Stimulated activated naive CD8-positive, alpha-beta T cell treated with anti-CD3 and anti-CD28 coated beads, Interleukin-15, amount 100 ng/mL, for 72 hours (primary cell): Measurements from ENCODE around the gene CBX2.
"Not testable (repeated sequence)": the region's sequence is repeated elsewhere in the genome, so short reads cannot be mapped to it uniquely, and the experiment has no call there.

Source experiments
- ATAC-seq: fragments of 150-1000 bp; cut with Tn5 transposase; 2 replicates; pipeline ENCODE4 v1.10.0; 2021; ENCODE audit warnings: mild to moderate bottlenecking, moderate library complexity
- DNase-seq, 2 donors: peaks; one replicate each; pipeline ENCODE4 v3.0.0; 2021 to 2022
- H3K27ac Mint-ChIP-seq, 2 donors: one replicate each; pipeline ENCODE4 v1.8.0; 2022; ENCODE audit warnings: mild to moderate bottlenecking in 2 of 2, mixed read lengths in 2 of 2, moderate library complexity in 2 of 2
- H3K27me3 Mint-ChIP-seq: one replicate; pipeline ENCODE4 v1.8.0; 2022; ENCODE audit warnings: mixed read lengths
- H3K4me1 Mint-ChIP-seq: one replicate; pipeline ENCODE4 v1.8.0; 2022; ENCODE audit warnings: mild to moderate bottlenecking, mixed read lengths
- H3K4me3 Mint-ChIP-seq, 2 donors: one replicate each; pipeline ENCODE4 v1.8.0; 2022; ENCODE audit warnings: mild to moderate bottlenecking in 2 of 2, mixed read lengths in 2 of 2, moderate library complexity in 1 of 2
- H3K9me3 Mint-ChIP-seq, 2 donors: one replicate each; pipeline ENCODE4 v1.8.0; 2022; ENCODE audit warnings: mixed read lengths in 2 of 2

Gene CBX2

GRCh38 chr17:79750650-79751545, 27.1 kb upstream of the CBX2 start:
- DNase-seq (no peak), ATAC-seq (no peak)
- Mint-ChIP-seq H3K4me1 (peaks cover 27% of the 10 kb centered on the region), H3K27me3 (peaks cover 63% of the 10 kb centered on the region), H3K9me3 (no peaks in the 10 kb centered on the region), H3K4me3 (no peak overlapping the region), H3K27ac (no peak overlapping the region)

- peaks cover 53% of the 10 kb centered on the region for H3K27me3 Mint-ChIP-seq
- DNase-seq = peak in 1 of 2 donors; percentile 35
- no peak overlapping the region for H3K27ac Mint-ChIP-seq
- no peaks in the 10 kb centered on the region for H3K9me3 Mint-ChIP-seq
- no peak overlapping the region for H3K4me3 Mint-ChIP-seq
- peak; percentile 74 for ATAC-seq
- H3K4me1 Mint-ChIP-seq = peaks cover 14% of the 10 kb centered on the region
Measured at GRCh38 chr17:79752175-79752574, 25.8 kb upstream of the CBX2 start.

GRCh38 chr17:79754370-79754769, 23.6 kb upstream of the CBX2 start:
- H3K4me3 Mint-ChIP-seq = no peak overlapping the region
- H3K27ac Mint-ChIP-seq = no peak overlapping the region
- H3K4me1 Mint-ChIP-seq = peaks cover 4% of the 10 kb centered on the region
- DNase-seq (no peak), ATAC-seq (no peak)
- peaks cover 46% of the 10 kb centered on the region for H3K27me3 Mint-ChIP-seq
- H3K9me3 Mint-ChIP-seq = no peaks in the 10 kb centered on the region

GRCh38 chr17:79754903-79755302, 23.0 kb upstream of the CBX2 start:
- peaks cover 41% of the 10 kb centered on the region for H3K27me3 Mint-ChIP-seq
- DNase-seq, ATAC-seq, H3K27ac Mint-ChIP-seq, H3K9me3 Mint-ChIP-seq, H3K4me1 Mint-ChIP-seq, H3K4me3 Mint-ChIP-seq: not testable (repeated sequence)

- peaks cover 4% of the 10 kb centered on the region for H3K4me1 Mint-ChIP-seq
- no peak overlapping the region for H3K27ac Mint-ChIP-seq
- H3K9me3 Mint-ChIP-seq = no peaks in the 10 kb centered on the region
- H3K4me3 Mint-ChIP-seq = no peak overlapping the region
- no peak for DNase-seq
- no peak for ATAC-seq
- H3K27me3 Mint-ChIP-seq = peaks cover 38% of the 10 kb centered on the region
Measured at GRCh38 chr17:79755591-79755990, 22.4 kb upstream of the CBX2 start.

GRCh38 chr17:79757140-79757745, 20.7 kb upstream of the CBX2 start:
- ATAC-seq (no peak), DNase-seq (no peak)
- no peak overlapping the region for H3K27ac Mint-ChIP-seq
- H3K4me1 Mint-ChIP-seq = peaks cover under 1% of the 10 kb centered on the region
- H3K27me3 Mint-ChIP-seq = peaks cover 22% of the 10 kb centered on the region
- H3K4me3 Mint-ChIP-seq = no peak overlapping the region
- H3K9me3 Mint-ChIP-seq = no peaks in the 10 kb centered on the region

- no peaks in the 10 kb centered on the region for H3K9me3 Mint-ChIP-seq
- ATAC-seq (no peak), DNase-seq (no peak)
- H3K27ac Mint-ChIP-seq = no peak overlapping the region
- H3K27me3 Mint-ChIP-seq = peaks cover 11% of the 10 kb centered on the region
- H3K4me1 Mint-ChIP-seq = no peaks in the 10 kb centered on the region
- no peak overlapping the region for H3K4me3 Mint-ChIP-seq
Measured at GRCh38 chr17:79758271-79758670, 19.7 kb upstream of the CBX2 start.

- DNase-seq (no peak), ATAC-seq (no peak)
- Mint-ChIP-seq H3K4me1 (no peaks in the 10 kb centered on the region), H3K4me3 (no peak overlapping the region), H3K27me3 (peaks cover 8% of the 10 kb centered on the region), H3K27ac (peak overlapping the region in 1 of 2 donors; percentile 46), H3K9me3 (no peaks in the 10 kb centered on the region)
Measured at GRCh38 chr17:79760197-79760906, 17.6 kb upstream of the CBX2 start.

- H3K27ac Mint-ChIP-seq = no peak overlapping the region
- no peak overlapping the region for H3K4me3 Mint-ChIP-seq
- DNase-seq (no peak), ATAC-seq (no peak)
- H3K4me1 Mint-ChIP-seq = no peaks in the 10 kb centered on the region
- no peaks in the 10 kb centered on the region for H3K9me3 Mint-ChIP-seq
- peaks cover 7% of the 10 kb centered on the region for H3K27me3 Mint-ChIP-seq
Measured at GRCh38 chr17:79761894-79762589, 15.9 kb upstream of the CBX2 start.

- no peak overlapping the region for H3K27ac Mint-ChIP-seq
- no peaks in the 10 kb centered on the region for H3K4me1 Mint-ChIP-seq
- ATAC-seq (no peak), DNase-seq (no peak)
- H3K4me3 Mint-ChIP-seq = no peak overlapping the region
- no peaks in the 10 kb centered on the region for H3K9me3 Mint-ChIP-seq
- peaks cover 26% of the 10 kb centered on the region for H3K27me3 Mint-ChIP-seq
Measured at GRCh38 chr17:79765708-79766107, 12.2 kb upstream of the CBX2 start.

- no peak for ATAC-seq
- Mint-ChIP-seq H3K27me3 (peaks cover 59% of the 10 kb centered on the region), H3K4me3 (no peak overlapping the region), H3K4me1 (no peaks in the 10 kb centered on the region), H3K27ac (no peak overlapping the region), H3K9me3 (no peaks in the 10 kb centered on the region)
- DNase-seq = no peak
Measured at GRCh38 chr17:79769570-79770506, 8.1 kb upstream of the CBX2 start.

- Mint-ChIP-seq H3K27me3 (peaks cover 74% of the 10 kb centered on the region), H3K27ac (no peak overlapping the region), H3K4me3 (no peak overlapping the region), H3K9me3 (no peaks in the 10 kb centered on the region), H3K4me1 (no peaks in the 10 kb centered on the region)
- DNase-seq (no peak), ATAC-seq (no peak)
Measured at GRCh38 chr17:79771276-79771675, 6.7 kb upstream of the CBX2 start.

GRCh38 chr17:79772726-79773125, 5.2 kb upstream of the CBX2 start:
- peaks cover 84% of the 10 kb centered on the region for H3K27me3 Mint-ChIP-seq
- H3K27ac Mint-ChIP-seq, DNase-seq, H3K4me3 Mint-ChIP-seq, ATAC-seq, H3K9me3 Mint-ChIP-seq, H3K4me1 Mint-ChIP-seq: not testable (repeated sequence)

- H3K9me3 Mint-ChIP-seq = no peaks in the 10 kb centered on the region
- H3K27me3 Mint-ChIP-seq = peaks cover 81% of the 10 kb centered on the region
- ATAC-seq (no peak), DNase-seq (no peak)
- H3K4me3 Mint-ChIP-seq = no peak overlapping the region
- H3K27ac Mint-ChIP-seq = no peak overlapping the region
- H3K4me1 Mint-ChIP-seq = peaks cover 16% of the 10 kb centered on the region
Measured at GRCh38 chr17:79774561-79774975, 3.4 kb upstream of the CBX2 start.
